ENCODE data around the gene PROS1.

DNA sequence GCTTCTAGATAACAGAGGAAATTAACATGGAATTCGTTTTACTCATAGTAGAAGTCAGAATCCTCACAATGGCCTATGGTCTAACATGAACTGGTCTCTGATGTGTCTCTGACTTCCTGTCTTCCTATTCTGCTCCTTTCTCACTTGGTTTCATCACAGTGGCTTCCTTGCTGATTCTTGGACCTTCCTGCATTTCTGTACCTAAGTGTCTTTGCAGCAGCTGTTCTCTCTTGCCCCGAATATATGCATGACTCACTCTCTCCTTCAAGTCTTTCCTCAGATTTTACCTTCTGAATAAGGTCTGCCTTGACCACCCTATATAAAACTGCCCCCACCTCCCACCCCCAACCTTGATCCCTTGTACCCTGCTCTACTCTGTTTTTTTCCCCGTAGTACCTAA is 20.4 kb upstream of the PROS1 start:
- TF ChIP-seq, protein P1, sequence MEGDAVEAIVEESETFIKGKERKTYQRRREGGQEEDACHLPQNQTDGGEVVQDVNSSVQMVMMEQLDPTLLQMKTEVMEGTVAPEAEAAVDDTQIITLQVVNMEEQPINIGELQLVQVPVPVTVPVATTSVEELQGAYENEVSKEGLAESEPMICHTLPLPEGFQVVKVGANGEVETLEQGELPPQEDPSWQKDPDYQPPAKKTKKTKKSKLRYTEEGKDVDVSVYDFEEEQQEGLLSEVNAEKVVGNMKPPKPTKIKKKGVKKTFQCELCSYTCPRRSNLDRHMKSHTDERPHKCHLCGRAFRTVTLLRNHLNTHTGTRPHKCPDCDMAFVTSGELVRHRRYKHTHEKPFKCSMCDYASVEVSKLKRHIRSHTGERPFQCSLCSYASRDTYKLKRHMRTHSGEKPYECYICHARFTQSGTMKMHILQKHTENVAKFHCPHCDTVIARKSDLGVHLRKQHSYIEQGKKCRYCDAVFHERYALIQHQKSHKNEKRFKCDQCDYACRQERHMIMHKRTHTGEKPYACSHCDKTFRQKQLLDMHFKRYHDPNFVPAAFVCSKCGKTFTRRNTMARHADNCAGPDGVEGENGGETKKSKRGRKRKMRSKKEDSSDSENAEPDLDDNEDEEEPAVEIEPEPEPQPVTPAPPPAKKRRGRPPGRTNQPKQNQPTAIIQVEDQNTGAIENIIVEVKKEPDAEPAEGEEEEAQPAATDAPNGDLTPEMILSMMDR (IDR thresholded peaks at IDR 0.05) = no peak
- no peak for TF ChIP-seq ZFX (IDR thresholded peaks at IDR 0.05; ENCODE audit: borderline replicate concordance)

All from 22Rv1 (cell line).